GM21390 (cell line): Measurements from ENCODE around the gene TEX261.
"Not testable (repeated sequence)": the region's sequence is repeated elsewhere in the genome, so short reads cannot be mapped to it uniquely, and the experiment has no call there.

Experiments
- ATAC-seq: cut with Tn5 transposase; IDR thresholded peaks from one replicate; pipeline ENCODE4 v1.9.1; 2021; ENCODE audit not compliant: unreplicated experiment

The TEX261 gene

DNA sequence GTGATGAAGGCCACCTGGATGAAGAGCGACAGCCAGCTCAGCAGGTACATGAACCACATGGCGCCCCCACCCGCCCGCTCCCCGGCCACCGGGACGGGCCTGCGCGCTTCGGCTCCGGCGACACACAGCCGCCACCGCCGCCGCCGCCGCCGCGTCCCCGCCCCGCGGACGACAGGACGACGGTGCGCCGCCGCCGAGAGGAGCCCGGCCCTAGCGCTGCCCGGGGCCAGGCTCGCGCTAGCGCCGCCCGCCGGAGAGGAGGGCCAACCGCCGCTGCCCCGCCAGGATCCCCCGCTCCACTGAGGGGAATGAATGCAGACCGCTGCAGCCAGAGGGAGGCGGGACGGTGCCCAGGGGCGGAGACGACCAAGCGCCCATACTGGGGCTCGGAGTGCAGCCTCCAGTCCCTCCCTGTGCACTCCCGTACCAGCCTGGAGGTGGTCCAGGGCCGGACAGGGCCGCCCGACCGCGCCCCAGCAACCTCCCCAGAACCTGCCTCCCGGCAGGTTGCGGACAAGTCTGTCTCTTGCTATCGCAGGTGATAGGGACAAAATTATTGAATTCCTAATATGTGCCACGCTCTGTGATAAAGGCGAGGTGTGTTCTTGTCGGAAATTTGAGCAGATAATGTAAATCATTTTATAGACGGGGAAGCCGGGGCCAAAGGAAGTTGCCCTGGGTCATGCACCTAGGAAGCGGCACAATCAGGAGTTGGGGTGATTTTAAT, at the start of gene TEX261:
Gene TEX261 (minus strand): TSS at position 175 of the 727 bp plus-strand sequence. CDS start 116 bp downstream, at position 59.
- ATAC-seq = peak; percentile 97

DNA sequence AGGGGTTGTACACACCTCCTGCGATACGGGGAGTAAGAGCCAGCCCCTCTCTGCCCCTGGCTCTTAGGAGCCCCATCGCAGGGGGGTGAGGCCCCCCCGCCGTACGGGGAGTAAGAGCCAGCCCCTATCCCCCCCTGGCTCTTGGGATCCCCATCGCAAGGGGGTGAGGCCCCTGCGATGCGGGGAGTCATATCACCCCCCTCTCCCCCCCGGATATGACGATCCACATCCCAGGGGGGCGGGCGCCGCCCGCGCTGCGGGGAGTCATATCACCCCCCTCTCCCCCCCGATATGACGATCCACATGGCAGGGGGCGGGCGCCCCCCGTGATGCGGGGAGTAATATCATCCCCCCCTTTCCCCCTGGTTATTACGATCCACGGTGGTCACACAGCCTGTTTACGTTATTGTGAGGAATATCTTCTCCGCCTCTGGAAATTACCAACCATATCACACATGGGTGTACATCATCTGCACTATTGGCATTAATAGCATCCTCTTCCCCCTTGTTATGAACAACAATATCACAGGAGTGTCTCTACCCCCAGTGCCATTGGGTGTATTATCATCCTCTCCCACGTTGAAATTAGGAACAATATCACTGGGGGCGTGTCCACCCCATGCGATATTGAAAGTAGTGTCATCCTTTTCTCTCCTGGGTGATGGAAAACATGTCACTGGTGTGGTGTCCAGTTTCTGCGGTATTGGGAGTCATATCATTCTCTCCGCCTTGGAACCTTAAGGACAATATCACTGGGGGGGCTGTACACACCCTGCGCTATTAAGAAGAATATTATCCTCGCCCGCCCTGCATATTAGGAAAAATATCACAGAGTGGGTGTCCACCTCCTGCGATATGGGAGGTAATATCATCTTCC, 49.1 kb upstream of the TEX261 start:
- ATAC-seq = no peak

DNA sequence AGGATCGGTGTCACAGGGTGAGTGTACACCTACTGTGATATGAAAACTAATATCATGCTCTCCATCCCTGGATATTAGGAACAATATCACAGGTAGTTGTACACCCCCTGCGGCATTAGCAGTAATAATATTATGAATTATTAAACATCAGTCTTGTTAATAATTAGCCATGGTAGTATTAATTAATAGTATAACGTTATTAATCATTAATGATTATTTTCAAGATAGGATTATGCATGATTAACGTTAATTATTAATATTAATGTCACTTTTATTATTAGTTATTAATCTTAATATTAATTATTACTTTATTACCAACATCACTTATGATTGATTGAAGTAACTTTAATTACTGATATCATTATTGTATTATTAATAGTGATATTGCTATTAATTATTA, 47.6 kb upstream of the TEX261 start:
- no peak for ATAC-seq

DNA sequence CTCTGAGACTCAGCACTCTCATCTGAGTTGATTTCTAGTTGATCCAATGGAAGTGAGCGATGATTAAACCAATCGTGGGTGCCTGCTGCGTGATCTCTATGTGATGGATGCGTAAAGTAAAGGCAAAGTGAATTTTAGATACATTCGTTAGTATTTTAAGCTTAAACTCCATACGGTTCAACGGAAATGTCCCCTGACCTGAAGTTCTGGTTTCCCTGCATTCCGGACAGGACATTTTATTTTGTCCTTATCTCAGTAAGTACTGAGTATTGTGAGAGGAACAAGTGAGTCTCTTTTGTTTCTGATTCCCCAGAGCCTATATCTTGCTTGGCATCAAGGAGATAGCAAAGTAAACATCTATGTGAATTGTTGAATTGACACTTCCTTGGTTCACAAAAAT, 41.6 kb upstream of the TEX261 start:
- not testable (repeated sequence) for ATAC-seq

GRCh38 chr2:71023553-71024243, 29.0 kb upstream of the TEX261 start:
- ATAC-seq = not testable (repeated sequence)

- not testable (repeated sequence) for ATAC-seq
Observed at GRCh38 chr2:71021394-71021793, 26.7 kb upstream of the TEX261 start.

- not testable (repeated sequence) for ATAC-seq
Observed at GRCh38 chr2:71019989-71020388, 25.3 kb upstream of the TEX261 start.

DNA sequence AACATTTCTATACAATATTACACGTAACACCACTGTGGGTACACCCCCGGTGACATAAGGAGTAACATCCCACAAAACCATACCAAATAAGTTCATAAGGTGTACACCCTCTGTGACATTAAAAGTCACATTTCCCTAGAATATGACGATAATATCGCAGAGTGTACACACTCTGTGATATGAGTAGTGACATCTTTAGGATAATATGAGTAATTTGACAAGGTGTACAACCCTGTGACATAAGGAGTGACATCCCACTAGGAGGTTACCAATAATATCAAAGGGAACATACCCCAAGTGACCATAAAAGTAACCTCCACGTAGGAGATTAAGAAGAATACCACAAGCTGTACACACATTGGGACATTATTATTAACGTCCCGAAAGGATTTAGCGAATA, 24.0 kb upstream of the TEX261 start:
- ATAC-seq = no peak

DNA sequence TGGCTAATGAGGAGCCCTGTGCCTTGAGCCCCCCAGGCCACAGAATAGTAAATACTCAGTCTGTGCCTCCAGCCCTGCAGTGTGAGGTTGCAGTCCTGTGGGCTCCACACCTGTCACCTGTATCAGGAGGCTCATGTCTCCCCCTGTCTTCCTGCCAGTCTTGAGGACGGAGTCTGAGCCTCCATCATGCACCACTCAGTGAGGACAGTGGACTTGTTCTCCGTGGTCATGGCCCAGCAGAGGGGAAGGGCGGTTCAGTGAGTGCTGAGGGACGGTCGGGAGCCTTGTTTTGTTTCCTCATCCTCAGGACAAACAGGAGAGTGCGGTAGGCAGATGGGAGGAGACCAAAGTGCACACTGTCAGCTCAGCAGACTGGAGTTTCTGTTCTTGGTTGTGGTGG, 17.1 kb upstream of the TEX261 start:
- ATAC-seq = not testable (repeated sequence)

DNA sequence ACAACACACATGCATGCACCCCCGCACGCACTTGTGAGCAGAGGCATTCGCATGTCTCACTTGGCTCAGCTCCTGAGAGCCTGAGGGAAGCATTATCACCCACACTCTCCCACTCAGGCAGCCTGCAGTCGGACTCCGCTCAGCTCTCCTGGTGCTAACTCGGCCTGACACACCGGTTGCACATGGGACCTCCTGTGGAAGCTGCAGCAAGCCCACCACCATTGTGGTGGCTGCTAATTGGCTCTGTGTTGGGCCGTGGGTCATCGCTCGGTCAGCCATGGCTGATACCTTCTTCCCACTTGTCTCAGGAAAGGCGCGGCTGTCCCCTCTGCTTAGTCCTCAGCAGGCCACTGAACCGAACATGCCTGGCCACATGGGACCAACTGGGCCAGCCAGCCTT, 13.7 kb upstream of the TEX261 start:
- ATAC-seq = no peak

DNA sequence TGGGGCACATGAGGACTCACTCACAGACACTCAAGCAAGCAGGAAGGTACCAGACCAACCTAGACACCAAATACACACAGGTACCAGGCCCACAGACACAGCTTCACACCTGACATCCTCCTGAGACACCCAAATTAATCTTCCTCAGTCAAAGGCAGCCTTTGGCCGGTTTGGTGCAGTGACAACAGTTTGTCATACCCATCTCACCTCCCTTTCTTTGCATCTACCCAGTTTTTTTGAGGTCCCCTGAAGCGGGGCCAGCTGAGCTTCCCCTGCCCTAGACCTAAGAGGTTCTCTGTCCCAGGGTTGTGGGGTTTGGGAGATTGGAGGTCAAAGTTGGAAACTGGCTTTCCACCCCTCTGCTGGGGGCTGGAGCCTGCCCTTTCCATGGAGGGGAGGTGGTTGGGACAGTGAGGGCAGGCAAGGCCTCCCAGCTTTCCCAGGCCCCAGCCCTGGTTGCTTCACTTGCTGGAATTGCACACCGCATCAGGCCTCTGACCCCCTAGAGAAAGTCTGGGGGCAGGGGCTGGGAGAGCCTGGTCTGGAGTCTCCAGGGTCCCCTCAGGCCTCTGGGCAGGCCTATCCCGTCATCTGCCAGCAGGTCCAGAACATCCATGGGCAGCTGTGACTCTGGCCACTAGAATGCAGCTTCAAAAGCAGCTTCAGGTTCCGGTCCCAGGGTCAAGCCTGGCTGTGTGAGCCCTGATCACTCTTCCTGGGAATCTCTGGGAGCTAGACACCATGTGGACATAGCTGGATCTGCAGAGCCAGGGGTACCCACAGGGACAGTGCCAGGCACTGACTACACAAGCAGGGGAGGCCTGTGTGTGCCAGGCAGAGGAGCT, 12.5 kb upstream of the TEX261 start:
- ATAC-seq = no peak

DNA sequence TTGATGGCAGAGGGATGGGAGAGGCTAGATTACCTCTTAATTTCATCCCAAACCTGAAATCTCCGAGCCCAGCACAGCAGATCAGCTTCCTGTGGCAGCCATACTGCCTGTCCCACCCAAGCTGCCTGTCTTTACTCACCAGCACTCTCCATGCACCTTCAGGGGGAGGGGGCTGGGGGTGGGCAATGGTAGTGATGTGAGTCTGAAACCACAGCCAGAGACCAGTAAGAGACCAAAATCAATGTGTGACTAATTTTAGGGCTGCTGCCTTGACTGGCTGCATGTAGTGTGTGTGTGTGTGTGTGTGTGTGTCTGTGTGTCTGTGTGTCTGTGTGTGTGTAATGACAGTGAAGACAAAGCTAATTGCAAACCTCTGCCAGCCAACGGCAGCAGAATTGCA, 11.7 kb upstream of the TEX261 start:
- ATAC-seq = no peak

- ATAC-seq = no peak
Observed at GRCh38 chr2:71005271-71006202, 10.9 kb upstream of the TEX261 start.

- no peak for ATAC-seq
Observed at GRCh38 chr2:71004857-71005256, 10.2 kb upstream of the TEX261 start.

DNA sequence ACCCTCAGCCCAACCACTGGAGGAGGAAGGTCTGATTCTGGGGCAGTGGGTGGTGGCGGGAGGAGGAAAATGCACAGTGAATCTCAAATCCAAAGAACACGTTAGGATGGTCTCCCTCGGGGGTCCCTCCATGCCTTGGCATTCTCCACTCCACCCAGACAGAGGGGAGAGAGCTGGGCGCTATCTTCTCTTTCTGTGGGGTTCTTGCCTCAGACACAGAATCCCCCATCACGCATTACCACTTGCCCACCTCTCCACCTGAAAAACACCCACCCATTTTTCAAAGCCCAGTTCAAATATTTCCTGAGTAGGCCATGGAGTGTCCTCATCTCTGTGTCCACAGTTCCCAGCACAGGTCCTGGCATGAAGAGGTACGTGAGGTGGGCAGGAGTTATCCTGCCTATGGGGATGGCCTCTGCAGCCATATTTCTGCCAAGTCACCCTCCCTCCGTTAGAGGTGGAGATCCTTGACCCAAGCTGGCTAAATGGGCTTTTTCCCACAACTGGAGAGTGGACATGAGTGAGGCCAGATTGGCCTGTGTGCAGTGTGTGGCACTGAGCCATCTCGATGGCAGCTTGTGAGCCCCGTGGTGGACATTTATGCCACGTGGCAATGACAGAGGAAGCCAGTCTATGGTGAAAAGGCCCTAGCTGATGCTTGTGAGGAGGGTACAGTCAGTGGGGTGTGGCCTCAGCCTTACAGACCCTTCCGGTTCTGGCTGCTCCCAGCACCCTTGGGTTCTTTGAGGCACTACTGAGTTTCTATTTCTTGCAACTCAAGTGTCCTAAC, 9.5 kb upstream of the TEX261 start:
- ATAC-seq = no peak

GRCh38 chr2:71003396-71003795, 8.7 kb upstream of the TEX261 start:
- no peak for ATAC-seq

- ATAC-seq = no peak
Observed at GRCh38 chr2:71001981-71002570, 7.4 kb upstream of the TEX261 start.

DNA sequence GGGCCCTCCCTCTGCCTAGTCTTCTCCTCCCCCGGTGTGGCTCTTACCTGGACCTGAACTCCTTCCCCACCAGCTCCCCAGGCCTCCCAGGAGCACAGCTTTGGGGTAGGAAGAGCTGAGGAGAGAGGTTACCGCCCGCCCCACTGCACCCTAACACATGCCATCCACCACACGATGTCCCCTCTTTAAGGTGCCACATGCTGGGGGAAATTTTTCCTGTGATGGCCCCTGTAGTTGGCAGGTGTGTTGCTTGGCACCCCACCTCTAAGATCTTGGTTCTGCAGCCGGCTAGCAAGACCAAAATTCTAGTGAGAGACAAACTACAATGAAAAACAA, 6.9 kb upstream of the TEX261 start:
- no peak for ATAC-seq
